ENCODE data around the gene HP1BP3.

DNA sequence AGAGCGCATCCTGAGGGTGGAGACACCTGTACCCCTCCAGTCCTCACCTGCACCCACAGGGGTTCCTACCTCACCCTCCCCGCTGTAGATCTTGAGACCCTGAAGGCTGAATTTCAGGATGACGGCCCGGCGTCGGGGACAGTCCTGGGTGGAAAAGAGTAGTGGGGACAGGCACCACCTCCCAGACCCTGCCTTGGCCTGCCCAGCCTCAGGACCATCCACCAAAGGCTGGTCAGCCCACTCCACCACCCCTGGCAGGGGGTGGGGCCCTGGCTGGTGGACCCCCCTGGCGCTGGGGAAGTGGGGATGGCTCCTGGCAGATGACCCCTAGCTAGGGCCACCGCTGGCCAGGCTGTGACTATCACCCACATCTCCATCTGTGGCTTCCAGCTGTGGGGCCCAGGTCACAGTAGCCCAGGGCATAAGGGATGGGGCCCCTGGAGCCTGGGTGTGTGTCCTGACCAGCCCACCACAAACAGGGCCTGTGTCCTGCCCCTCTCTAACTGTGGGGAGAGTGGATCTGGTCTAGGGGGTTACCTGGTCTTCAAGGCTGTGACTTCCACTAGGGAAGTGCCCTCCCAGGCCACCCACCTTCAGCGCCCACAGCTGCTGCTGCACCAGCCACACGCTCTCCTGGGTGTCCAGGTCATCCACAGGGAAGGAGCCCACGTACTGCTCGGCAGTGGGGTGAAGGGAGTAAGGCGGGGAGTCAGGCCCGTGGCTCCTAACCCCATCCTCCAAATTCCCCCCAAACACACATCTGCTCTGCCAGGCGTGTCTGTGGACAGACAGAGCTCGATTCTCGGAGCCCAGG is 60.0 kb downstream of the HP1BP3 start:
- no peak for TF ChIP-seq POLR2A (IDR thresholded peaks at IDR 0.05)
- TF ChIP-seq, protein P1, sequence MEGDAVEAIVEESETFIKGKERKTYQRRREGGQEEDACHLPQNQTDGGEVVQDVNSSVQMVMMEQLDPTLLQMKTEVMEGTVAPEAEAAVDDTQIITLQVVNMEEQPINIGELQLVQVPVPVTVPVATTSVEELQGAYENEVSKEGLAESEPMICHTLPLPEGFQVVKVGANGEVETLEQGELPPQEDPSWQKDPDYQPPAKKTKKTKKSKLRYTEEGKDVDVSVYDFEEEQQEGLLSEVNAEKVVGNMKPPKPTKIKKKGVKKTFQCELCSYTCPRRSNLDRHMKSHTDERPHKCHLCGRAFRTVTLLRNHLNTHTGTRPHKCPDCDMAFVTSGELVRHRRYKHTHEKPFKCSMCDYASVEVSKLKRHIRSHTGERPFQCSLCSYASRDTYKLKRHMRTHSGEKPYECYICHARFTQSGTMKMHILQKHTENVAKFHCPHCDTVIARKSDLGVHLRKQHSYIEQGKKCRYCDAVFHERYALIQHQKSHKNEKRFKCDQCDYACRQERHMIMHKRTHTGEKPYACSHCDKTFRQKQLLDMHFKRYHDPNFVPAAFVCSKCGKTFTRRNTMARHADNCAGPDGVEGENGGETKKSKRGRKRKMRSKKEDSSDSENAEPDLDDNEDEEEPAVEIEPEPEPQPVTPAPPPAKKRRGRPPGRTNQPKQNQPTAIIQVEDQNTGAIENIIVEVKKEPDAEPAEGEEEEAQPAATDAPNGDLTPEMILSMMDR (IDR thresholded peaks at IDR 0.05) = no peak
